ENCODE data around the gene ZNF777. TPM values are rescaled to one million over a fixed set of nuclear protein-coding genes. Genes with fewer than 3 reads are reported as not detected.
"Not testable (repeated sequence)": the region's sequence is repeated elsewhere in the genome, so short reads cannot be mapped to it uniquely, and the experiment has no call there.

ZNF777 gene
- total and polyA plus RNA-seq, 2 donors (not counting 1 experiment from before 2014, with no cell fraction given), result 4.1 to 4.9 TPM

DNA sequence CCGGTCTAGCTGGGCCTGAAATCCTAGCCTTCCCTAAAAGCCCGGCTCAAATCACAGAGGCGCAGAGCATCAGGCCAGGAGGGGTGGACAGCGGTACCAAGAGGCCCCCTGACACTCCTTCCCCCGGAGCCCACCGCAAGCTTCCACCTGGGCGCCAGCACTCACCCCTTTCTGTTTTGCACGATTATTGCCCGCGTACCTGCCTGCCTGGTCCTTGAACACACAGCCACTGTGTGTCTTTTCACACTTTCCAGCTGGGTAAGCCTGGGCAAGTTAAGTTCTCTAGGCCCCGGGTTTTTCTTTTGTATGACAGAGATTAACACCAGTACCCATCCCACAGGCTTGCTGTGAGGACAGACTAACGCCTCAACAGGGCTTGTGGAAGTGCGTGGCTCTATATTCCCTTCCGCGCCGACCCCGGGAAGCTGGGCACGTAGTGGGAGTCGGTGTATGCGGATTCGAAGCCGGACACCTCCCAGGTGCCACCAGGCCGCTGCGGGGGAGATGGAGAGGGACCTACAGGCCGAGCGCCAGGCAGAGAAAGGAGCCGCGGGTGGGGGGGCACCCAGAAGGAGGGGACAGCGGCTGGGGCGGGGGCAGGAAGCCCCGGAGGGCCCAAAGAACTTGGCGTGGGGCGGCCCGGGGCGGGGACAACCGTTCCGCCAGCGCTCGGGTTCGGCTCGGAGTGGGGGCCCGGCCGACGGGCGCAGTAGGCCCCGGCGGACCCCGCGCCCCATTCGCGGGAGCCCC lies 36.0 kb upstream of the ZNF777 start:
- Histone ChIP-seq H3K27me3 (ENCODE audit: control insufficient read depth, insufficient read depth, low read length) (peaks cover 6% of the 10 kb centered on the region), H4K20me1 (ENCODE audit: control insufficient read depth, extremely low read depth, insufficient read depth, low read length) (no peaks in the 10 kb centered on the region), H3K4me1 (ENCODE audit: control insufficient read depth, extremely low read depth, insufficient read depth, low read length) (peaks cover 7% of the 10 kb centered on the region), H3K4me2 (ENCODE audit: extremely low read depth, insufficient read depth, low read length) (peak overlapping the region; percentile 82), H3K27ac (ENCODE audit: insufficient read depth, low read length) (peak overlapping the region; percentile 69), H3K79me2 (ENCODE audit: control insufficient read depth, insufficient read depth, low read length) (peaks cover 19% of the 10 kb centered on the region), H2AFZ (ENCODE audit: low read length) (peak overlapping the region; percentile 16), H3K36me3 (ENCODE audit: control insufficient read depth, insufficient read depth, low read length) (peaks cover 15% of the 10 kb centered on the region), H3K9ac (ENCODE audit: insufficient read depth, low read length) (peak overlapping the region; percentile 77), H3K9me3 (ENCODE audit: control insufficient read depth, insufficient read depth, low read depth, low read length) (no peaks in the 10 kb centered on the region), H3K4me3 (replicated peaks in 1 of 4; ENCODE audit: control extremely low read depth in 1 of 4, insufficient read depth in 1 of 4, low read depth in 3 of 4, low read length in 4 of 4) (peak overlapping the region; percentile 62 to 89 (median 80))
- TF ChIP-seq EZH2 (IDR thresholded peaks at IDR 0.05; ENCODE audit: low read length, missing control alignments) (no peak), CTCF (conservative IDR thresholded peaks at IDR 0.05 in 1 of 2, IDR thresholded peaks at IDR 0.05 in 1 of 2; ENCODE audit: low read depth in 1 of 2, low read length in 2 of 2) (no peak)
- DNase-seq (ENCODE audit: low read depth in 2 of 2), result peak; percentile 33 to 42

DNA sequence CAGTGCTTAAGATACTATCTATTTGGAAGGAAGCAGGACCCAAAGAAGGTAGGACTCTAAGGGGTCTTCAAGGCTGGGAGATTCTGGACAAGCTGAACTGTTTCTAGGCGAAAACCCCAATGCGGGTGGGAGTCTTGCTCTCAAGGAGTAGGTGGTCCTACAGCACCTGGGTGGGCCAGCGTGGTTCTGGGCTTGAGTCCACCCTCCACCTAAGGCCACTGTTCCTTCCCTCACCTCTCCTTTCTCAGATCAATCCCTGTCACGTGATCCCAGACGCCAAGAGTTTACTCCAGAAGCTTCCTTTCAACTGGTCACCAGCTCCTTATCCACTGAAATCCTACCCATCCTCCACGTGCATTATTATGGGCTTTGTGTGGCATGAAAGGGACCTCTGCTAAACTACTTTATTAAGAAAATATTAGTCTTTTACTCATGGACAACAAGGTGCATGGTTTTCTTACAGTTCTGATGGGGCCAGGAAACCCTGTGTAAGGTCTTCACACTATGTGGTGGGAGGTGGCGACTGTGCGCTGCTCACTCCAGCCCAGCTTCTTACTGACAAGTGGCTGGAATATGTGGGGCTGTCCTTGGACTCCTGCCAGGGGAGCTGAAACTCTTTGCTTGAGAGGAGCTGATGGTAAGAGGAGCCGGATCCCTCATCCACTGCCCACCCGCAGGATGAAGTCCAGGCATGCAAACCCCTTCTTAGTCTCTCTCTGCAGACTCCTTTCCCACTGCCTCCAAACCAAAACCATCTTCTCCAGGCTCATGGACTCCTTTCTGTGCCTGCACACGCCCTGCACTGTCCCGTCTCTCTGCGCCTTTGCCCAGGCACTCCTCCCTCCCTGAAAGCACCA lies 35.2 kb upstream of the ZNF777 start:
- H4K20me1 ChIP-seq (ENCODE audit: control insufficient read depth, extremely low read depth, insufficient read depth, low read length), result no peaks in the 10 kb centered on the region
- H3K9ac ChIP-seq (ENCODE audit: insufficient read depth, low read length), result no peak overlapping the region
- H3K36me3 ChIP-seq (ENCODE audit: control insufficient read depth, insufficient read depth, low read length), result peaks cover 19% of the 10 kb centered on the region
- TF ChIP-seq EZH2 (IDR thresholded peaks at IDR 0.05; ENCODE audit: low read length, missing control alignments) (no peak), CTCF (conservative IDR thresholded peaks at IDR 0.05 in 1 of 2, IDR thresholded peaks at IDR 0.05 in 1 of 2; ENCODE audit: low read depth in 1 of 2, low read length in 2 of 2) (no peak)
- H3K79me2 ChIP-seq (ENCODE audit: control insufficient read depth, insufficient read depth, low read length), result peaks cover 19% of the 10 kb centered on the region
- H3K4me3 ChIP-seq (replicated peaks in 1 of 4; ENCODE audit: control extremely low read depth in 1 of 4, insufficient read depth in 1 of 4, low read depth in 3 of 4, low read length in 4 of 4), result peak overlapping the region; percentile 62 to 89 (median 80)
- peaks cover 7% of the 10 kb centered on the region for H3K4me1 ChIP-seq (ENCODE audit: control insufficient read depth, extremely low read depth, insufficient read depth, low read length)
- DNase-seq (ENCODE audit: low read depth in 2 of 2), result peak; percentile 84
- no peak overlapping the region for H2AFZ ChIP-seq (ENCODE audit: low read length)
- H3K4me2 ChIP-seq (ENCODE audit: extremely low read depth, insufficient read depth, low read length), result peak overlapping the region; percentile 82
- peak overlapping the region; percentile 7 for H3K27ac ChIP-seq (ENCODE audit: insufficient read depth, low read length)
- no peaks in the 10 kb centered on the region for H3K9me3 ChIP-seq (ENCODE audit: control insufficient read depth, insufficient read depth, low read depth, low read length)
- H3K27me3 ChIP-seq (ENCODE audit: control insufficient read depth, insufficient read depth, low read length), result peaks cover 6% of the 10 kb centered on the region

DNA sequence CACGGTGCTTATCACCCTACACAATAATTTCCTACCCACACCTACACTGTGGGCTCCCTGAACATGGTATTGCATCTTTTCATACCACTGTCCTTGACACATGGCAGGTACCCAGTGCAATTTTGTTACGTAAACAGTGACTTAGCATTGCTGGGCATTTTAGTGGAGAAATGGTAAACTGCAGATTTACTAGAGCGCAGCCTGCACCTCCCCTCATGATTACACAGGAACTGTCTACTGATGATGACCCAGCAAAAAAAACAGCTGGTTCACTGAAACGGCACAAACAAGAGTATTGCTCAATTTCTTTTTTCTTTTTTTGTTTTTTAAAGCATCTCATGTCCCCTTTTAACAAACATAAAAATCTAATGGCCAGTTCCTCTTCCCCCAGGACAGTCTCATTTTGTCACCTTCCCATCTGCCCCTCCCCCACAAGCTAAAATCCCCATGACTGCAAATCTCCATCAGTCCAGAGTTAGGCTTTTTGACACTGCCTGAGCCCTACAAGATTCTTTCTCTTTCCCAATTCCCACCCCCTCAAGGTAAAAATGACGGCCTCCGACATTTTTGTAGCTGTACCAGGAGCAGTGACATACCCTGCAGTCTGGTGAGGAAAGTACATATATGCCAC lies 34.0 kb upstream of the ZNF777 start:
- Histone ChIP-seq H4K20me1 (ENCODE audit: control insufficient read depth, extremely low read depth, insufficient read depth, low read length) (no peaks in the 10 kb centered on the region), H3K4me3 (replicated peaks in 1 of 4; ENCODE audit: control extremely low read depth in 1 of 4, insufficient read depth in 1 of 4, low read depth in 3 of 4, low read length in 4 of 4) (peak overlapping the region in 1 of 4 experiments; percentile 62), H3K4me2 (ENCODE audit: extremely low read depth, insufficient read depth, low read length) (no peak overlapping the region), H3K36me3 (ENCODE audit: control insufficient read depth, insufficient read depth, low read length) (peaks cover 28% of the 10 kb centered on the region), H3K79me2 (ENCODE audit: control insufficient read depth, insufficient read depth, low read length) (peaks cover 19% of the 10 kb centered on the region), H2AFZ (ENCODE audit: low read length) (no peak overlapping the region), H3K9me3 (ENCODE audit: control insufficient read depth, insufficient read depth, low read depth, low read length) (no peaks in the 10 kb centered on the region), H3K27me3 (ENCODE audit: control insufficient read depth, insufficient read depth, low read length) (peaks cover 2% of the 10 kb centered on the region), H3K27ac (ENCODE audit: insufficient read depth, low read length) (peak overlapping the region; percentile 7), H3K9ac (ENCODE audit: insufficient read depth, low read length) (no peak overlapping the region), H3K4me1 (ENCODE audit: control insufficient read depth, extremely low read depth, insufficient read depth, low read length) (peaks cover 7% of the 10 kb centered on the region)
- DNase-seq (ENCODE audit: low read depth in 2 of 2), result peak in 1 of 2 donors; percentile 75
- TF ChIP-seq CTCF (conservative IDR thresholded peaks at IDR 0.05 in 1 of 2, IDR thresholded peaks at IDR 0.05 in 1 of 2; ENCODE audit: low read depth in 1 of 2, low read length in 2 of 2) (no peak), EZH2 (IDR thresholded peaks at IDR 0.05; ENCODE audit: low read length, missing control alignments) (no peak)

GRCh38 chr7:149493975-149494374 lies 33.1 kb upstream of the ZNF777 start:
- not testable (repeated sequence) for H3K4me3 ChIP-seq (replicated peaks in 1 of 4; ENCODE audit: control extremely low read depth in 1 of 4, insufficient read depth in 1 of 4, low read depth in 3 of 4, low read length in 4 of 4); H4K20me1 ChIP-seq (ENCODE audit: control insufficient read depth, extremely low read depth, insufficient read depth, low read length); H3K27ac ChIP-seq (ENCODE audit: insufficient read depth, low read length); H3K9me3 ChIP-seq (ENCODE audit: control insufficient read depth, insufficient read depth, low read depth, low read length); H3K4me1 ChIP-seq (ENCODE audit: control insufficient read depth, extremely low read depth, insufficient read depth, low read length); H3K27me3 ChIP-seq (ENCODE audit: control insufficient read depth, insufficient read depth, low read length); H2AFZ ChIP-seq (ENCODE audit: low read length); H3K4me2 ChIP-seq (ENCODE audit: extremely low read depth, insufficient read depth, low read length); DNase-seq (ENCODE audit: low read depth in 2 of 2); H3K9ac ChIP-seq (ENCODE audit: insufficient read depth, low read length)
- peaks cover 19% of the 10 kb centered on the region for H3K79me2 ChIP-seq (ENCODE audit: control insufficient read depth, insufficient read depth, low read length)
- peaks cover 28% of the 10 kb centered on the region for H3K36me3 ChIP-seq (ENCODE audit: control insufficient read depth, insufficient read depth, low read length)

Measured in fibroblast of lung (primary cell).